GM13977 (cell line): ENCODE results near the gene LYPD3.

Experiments
- DNase-seq: peaks from one replicate; pipeline ENCODE4 v3.0.0; 2012; ENCODE audit warnings: low spot score
- CTCF ChIP-seq: IDR thresholded peaks from 2 replicates; pipeline ENCODE4 v1.5.1; 2012; ENCODE audit warnings: mild to moderate bottlenecking, control low read depth; ENCODE audit not compliant: insufficient read depth; ENCODE audit errors: extremely low read depth, missing control alignments
- in situ Hi-C: fragments of 300-500 bp; cut with MboI; formaldehyde crosslinking; loops from one replicate; pipeline ENCODE4 v1.12.0; 2022; ENCODE audit warnings: low sequenced_read_pairs, low pct_unique_long_range_greater_than_20kb, mixed read lengths, inconsistent platforms; ENCODE audit not compliant: unreplicated experiment

Gene LYPD3

GRCh38 chr19:43469160-43469480 lies 3.7 kb upstream of the LYPD3 start:
- no peak for DNase-seq
- in situ Hi-C loops = no loop called here
- TF ChIP-seq CTCF = no peak

- TF ChIP-seq CTCF = no peak
- no peak for DNase-seq
- in situ Hi-C loops = no loop called here
These were observed 3.1 kb upstream of the LYPD3 start for GRCh38 chr19:43468354-43469159.

GRCh38 chr19:43467730-43468129 lies 2.3 kb upstream of the LYPD3 start:
- no peak for TF ChIP-seq CTCF
- no peak for DNase-seq
- in situ Hi-C loops = no loop called here

GRCh38 chr19:43467276-43467675 lies 1.9 kb upstream of the LYPD3 start:
- no peak for DNase-seq
- no peak for TF ChIP-seq CTCF
- in situ Hi-C loops = no loop called here

- in situ Hi-C loops = no loop called here
- no peak for TF ChIP-seq CTCF
- no peak for DNase-seq
These were observed 1.4 kb upstream of the LYPD3 start for GRCh38 chr19:43466793-43467192.

GRCh38 chr19:43464134-43464775 lies 1.2 kb downstream of the LYPD3 start:
- peak; percentile 82 for DNase-seq
- no peak for TF ChIP-seq CTCF
- in situ Hi-C loops = no loop called here
